HG02798 (cell line): ENCODE results near the gene PAX7.

Experiments used
- ATAC-seq: cut with Tn5 transposase; IDR thresholded peaks from one replicate; pipeline ENCODE4 v1.9.1; 2021; ENCODE audit warnings: mild to moderate bottlenecking; ENCODE audit not compliant: unreplicated experiment, poor library complexity

PAX7 gene

GRCh38 chr1:18657506-18658201 is 27.0 kb downstream of the PAX7 start:
- no peak for ATAC-seq

DNA sequence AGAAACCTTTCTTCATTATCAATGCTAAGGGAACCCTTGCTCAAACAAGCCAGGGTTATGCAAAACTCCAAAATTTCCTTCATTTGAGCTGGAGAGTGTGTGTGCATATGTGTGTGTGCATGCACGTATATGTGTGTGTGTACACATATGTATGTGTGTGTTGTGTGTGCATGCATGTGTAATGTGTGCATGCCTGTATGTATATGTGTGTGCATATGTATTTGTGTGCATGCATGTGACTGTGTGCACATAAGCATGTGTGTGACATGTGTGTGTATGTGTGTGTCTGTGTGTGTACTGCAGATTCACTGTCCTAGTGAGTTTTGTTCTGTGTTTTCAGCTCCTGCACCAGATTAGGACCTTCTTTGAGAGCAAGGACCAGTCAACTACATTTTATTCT is 28.2 kb downstream of the PAX7 start:
- ATAC-seq = no peak

- ATAC-seq = no peak
Observed at GRCh38 chr1:18661404-18662285, 31.0 kb downstream of the PAX7 start.

DNA sequence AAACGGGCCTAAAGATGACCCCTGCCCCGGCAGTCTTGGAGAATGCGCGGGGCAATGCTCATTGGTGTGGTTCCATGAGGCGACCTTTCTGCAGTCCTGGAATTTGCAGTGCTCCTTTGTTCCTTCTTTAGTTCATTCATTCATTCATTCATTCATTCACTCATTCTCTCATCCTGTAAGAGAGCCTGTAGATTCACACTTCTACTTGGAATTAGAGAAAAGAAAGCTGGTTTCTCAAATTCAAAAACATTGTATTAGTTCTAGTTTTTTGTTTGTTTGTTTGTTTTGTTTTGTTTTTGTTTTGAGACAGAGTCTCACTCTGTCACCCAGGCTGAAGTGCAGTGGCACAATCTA is 31.6 kb downstream of the PAX7 start:
- no peak for ATAC-seq

DNA sequence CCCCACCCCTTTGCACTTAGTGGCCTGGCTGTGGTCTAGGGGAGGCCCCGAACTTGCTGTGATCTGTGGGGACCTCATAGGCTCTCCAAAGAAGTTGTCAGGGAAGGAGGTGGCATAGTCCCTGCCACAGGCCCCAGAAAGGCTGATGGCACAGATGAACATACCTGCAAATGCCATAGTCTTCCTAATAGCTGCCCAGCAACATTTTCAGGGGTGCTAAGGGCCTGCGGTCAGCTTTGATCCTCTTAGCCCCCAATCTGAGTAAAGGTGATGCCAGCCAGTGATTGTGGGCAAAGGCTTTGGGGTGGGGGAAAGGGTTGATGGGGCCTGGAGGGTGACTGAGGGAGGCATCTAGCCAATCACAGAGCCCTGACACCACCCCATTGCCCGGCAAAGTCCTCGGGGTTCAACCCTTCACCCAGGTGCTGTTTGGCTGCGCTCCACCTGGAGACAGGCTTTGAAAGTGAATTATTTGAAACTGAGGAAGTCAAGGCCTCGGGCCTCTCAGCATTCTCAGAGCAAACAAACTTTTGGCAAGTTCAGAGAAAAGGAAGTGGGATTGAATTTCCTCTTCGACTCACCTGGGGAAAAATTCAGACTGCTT is 35.8 kb downstream of the PAX7 start:
- ATAC-seq = no peak

GRCh38 chr1:18667333-18667732 is 36.7 kb downstream of the PAX7 start:
- no peak for ATAC-seq

DNA sequence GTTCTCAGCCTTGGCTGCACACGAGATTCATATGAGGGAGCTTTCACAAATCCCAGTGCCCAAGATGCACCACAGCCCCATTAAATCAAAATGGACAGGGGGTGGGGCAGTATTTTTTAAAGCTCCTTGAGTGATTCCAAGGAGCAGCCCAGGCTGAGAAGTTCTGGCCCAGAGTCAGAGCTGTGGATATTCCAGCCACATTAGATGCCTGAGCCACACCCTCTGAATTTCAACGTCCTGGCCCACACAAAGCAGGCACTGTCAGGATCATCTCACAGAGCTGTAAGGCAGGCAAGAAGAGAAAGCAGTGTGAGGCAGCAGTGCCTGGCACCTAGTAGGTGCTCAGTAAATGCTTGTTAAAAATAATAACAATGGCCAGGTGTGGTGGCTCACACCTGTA is 37.4 kb downstream of the PAX7 start:
- ATAC-seq = no peak

DNA sequence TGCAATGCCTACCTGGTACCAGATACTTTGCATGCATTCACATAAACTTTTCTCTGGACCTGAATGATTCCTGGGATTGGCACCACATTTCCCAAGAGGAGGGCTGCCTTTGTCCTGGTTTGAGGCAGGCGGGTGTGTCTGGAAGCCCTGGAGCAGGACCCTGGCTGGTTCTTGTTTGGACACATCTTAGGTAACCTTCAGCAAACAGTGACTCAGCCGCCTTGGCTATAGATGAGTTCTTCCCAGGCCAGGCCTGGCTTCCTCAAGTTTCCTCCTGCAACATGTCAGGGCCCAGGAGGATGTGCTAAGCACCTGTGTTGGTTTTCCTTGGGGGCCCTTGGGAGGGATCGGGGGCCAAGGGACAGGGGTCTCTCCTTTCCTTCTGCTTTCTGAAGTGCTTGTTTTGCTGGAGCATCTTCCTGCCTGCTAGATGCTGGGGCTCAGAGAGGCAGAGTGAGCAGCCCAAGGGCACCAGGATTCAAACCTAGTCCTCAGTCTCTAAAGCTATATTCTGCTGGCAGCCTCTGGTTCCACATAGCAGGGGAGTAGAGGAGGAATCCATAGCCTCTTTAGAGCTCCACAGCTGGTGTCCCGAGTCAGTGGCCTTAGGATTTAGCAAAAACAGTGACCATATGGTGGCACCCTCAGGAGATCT is 38.2 kb downstream of the PAX7 start:
- ATAC-seq = no peak

DNA sequence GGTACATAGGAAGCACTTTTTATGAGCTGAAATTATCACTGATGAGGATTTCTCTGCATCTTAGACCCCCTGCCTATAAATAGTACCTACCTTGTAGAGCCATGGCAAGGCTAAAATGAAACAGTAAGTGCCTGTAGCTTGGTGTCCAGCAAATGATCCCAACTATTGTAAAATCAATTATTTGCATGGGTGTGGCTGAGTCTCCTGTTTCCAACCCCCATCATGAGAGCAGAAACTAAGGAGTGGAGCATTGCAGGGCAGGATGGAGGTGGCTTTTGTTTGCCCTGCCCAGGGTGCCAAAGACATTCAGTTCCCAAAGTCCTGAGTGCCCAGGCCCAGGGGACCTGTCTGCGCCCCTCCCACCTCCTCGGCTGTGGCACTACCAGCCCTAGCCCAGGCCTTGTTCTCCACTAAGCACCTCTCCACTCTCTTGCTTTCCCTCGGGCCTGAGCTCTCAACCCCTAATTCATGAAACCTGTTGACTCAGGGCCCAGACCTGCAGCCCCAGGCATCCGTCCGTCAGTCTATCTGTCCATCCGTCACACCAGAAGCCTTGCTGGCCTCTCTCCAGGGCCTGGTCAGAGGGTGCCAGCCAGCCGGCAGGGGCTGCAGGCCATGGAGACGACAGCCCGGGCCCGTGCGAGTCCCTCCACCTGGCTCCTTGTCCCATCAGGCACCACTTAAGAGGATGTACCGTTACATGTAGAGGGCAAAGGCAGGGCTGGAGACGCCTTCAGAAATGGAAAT is 39.6 kb downstream of the PAX7 start:
- ATAC-seq = no peak

DNA sequence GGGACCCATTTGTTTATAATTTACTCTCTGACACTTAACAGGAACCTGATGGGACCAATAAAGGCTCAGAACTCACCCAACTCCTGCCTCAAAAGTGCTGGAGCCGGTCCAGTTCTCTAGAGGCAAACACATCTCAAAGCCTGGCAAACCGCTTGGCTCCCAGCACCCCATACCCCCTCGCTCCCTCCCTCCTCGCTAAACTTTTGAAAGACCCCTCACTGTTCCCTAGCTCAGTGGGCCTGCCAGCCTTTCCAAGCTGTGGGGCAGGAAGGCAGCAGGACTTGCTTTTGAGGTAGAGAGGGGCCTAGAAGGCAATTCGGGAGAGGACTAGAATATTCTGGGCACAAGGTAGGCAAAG is 40.2 kb downstream of the PAX7 start:
- ATAC-seq = no peak

DNA sequence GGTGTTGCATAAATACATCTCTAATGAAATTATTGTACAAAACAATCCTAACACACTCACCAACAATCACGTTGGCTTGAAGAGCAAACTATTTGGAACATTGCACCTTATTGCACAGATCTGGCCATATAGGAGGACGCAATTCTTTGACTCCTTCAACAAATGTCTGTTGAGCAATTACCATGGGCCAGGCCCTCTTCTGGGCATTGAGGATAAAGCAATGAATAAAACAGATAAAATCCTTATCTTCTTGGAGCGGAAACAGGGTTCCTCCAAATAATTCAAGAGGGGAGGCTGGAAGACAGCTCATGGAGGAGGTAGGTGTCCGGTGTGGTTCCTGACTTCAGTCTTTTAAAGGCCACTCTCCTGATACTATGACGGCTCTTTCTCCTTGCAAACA is 43.3 kb downstream of the PAX7 start:
- no peak for ATAC-seq

GRCh38 chr1:18676332-18676781 is 45.7 kb downstream of the PAX7 start:
- no peak for ATAC-seq

- ATAC-seq = no peak
Observed at GRCh38 chr1:18681423-18681835, 50.8 kb downstream of the PAX7 start.

DNA sequence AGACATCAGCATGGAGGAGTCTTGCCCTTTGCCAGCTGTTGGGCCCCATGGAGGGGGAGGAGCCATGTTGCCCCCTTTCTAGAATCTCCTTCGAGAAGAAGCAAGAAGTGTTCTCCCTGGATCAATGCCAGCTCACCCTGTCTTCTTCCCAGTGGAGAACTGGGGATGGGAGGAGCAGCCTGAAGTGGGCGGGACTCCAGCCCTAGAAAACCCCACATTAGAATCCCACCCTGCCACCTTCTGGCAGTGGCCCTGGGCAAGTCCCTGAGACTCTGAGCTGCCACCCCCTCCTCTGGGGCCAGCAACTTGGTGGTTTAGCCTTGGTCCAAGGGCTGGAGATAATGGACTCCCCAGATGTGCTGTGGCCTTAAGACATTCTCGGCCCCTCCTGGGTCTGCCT is 51.7 kb downstream of the PAX7 start:
- no peak for ATAC-seq

GRCh38 chr1:18684303-18684702 is 53.7 kb downstream of the PAX7 start:
- no peak for ATAC-seq

- no peak for ATAC-seq
Observed at GRCh38 chr1:18686540-18686939, 55.9 kb downstream of the PAX7 start.

- ATAC-seq = no peak
Observed at GRCh38 chr1:18687273-18687672, 56.6 kb downstream of the PAX7 start.

- no peak for ATAC-seq
Observed at GRCh38 chr1:18691648-18692047, 61.0 kb downstream of the PAX7 start.

- no peak for ATAC-seq
Observed at GRCh38 chr1:18693256-18694098, 62.8 kb downstream of the PAX7 start.
